IPS-18c (cell line): ENCODE data around the gene DCBLD1.

ENCODE experiments used
- H3K4me3 ChIP-seq: 2 replicates; pipeline ENCODE4 v1.7.0; 2013; ENCODE audit warnings: low read depth, mild to moderate bottlenecking, low read length, moderate library complexity; ENCODE audit not compliant: insufficient read depth
- H3K9me3 ChIP-seq: one replicate; pipeline ENCODE4 v1.6.1; 2013; ENCODE audit warnings: mild to moderate bottlenecking, low read length, moderate library complexity; ENCODE audit not compliant: control insufficient read depth, insufficient read depth

DCBLD1 gene

GRCh38 chr6:117538615-117539014 lies 56.1 kb downstream of the DCBLD1 start:
- no peak overlapping the region for H3K4me3 ChIP-seq
- H3K9me3 ChIP-seq = no peaks in the 10 kb centered on the region

DNA sequence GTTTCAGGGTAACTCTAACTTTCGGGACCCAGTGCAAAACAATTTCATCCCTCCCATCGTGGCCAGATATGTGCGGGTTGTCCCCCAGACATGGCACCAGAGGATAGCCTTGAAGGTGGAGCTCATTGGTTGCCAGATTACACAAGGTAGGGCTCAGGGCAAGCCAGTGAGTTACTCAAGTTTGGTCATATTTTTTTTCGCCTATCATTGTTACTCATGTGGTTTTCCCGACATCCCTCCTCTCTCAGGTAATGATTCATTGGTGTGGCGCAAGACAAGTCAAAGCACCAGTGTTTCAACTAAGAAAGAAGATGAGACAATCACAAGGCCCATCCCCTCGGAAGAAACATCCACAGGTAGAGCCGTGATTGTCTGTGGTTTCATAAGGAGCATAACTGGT lies 58.2 kb downstream of the DCBLD1 start:
- Histone ChIP-seq H3K9me3 (no peaks in the 10 kb centered on the region), H3K4me3 (no peak overlapping the region)

- Histone ChIP-seq H3K4me3 (no peak overlapping the region), H3K9me3 (no peaks in the 10 kb centered on the region)
These were observed 60.0 kb downstream of the DCBLD1 start for GRCh38 chr6:117542493-117542892.

DNA sequence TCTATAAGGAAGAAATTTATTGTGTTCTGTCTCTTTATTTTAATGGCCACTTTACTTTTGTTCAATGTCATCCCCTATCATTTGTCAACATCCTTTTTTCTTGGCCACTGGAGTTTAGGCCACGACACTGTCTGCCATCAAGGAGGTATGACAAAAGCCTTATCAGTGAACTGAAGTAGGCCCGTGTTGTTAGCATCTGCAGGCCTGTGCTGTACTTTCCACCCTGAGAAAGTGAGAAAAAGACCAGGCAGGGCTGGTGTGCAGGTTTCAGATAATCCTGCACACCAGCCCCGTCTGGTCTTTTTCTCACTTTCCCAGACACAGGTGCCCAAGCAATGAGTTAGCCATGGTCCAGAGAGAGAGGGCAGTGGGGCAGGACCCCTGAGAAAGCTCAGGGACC lies 62.2 kb downstream of the DCBLD1 start:
- H3K9me3 ChIP-seq = no peaks in the 10 kb centered on the region
- no peak overlapping the region for H3K4me3 ChIP-seq

- Histone ChIP-seq H3K9me3 (no peaks in the 10 kb centered on the region), H3K4me3 (no peak overlapping the region)
These were observed 62.7 kb downstream of the DCBLD1 start for GRCh38 chr6:117545161-117545595.

DNA sequence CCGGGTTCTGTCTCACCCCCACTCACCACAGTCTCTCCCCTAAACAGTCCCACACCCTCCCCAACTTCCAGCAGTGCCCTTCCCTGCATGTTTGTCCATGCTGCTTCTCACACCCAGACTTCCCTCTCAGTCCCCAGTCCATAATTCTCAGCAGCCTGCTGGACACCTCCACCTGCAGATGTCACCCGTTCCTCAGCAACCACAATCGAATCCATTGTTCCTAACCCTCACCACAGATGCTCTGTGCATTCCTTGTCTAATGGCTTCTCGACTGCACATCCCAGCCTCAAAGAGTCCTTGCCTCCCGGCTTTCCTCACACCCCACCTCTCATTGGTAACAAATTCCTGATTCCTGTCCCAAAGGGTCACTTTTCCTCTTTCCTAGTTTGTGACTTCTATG lies 64.2 kb downstream of the DCBLD1 start:
- H3K9me3 ChIP-seq = no peaks in the 10 kb centered on the region
- H3K4me3 ChIP-seq = no peak overlapping the region

GRCh38 chr6:117547688-117548621 lies 65.5 kb downstream of the DCBLD1 start:
- no peak overlapping the region for H3K4me3 ChIP-seq
- no peaks in the 10 kb centered on the region for H3K9me3 ChIP-seq

DNA sequence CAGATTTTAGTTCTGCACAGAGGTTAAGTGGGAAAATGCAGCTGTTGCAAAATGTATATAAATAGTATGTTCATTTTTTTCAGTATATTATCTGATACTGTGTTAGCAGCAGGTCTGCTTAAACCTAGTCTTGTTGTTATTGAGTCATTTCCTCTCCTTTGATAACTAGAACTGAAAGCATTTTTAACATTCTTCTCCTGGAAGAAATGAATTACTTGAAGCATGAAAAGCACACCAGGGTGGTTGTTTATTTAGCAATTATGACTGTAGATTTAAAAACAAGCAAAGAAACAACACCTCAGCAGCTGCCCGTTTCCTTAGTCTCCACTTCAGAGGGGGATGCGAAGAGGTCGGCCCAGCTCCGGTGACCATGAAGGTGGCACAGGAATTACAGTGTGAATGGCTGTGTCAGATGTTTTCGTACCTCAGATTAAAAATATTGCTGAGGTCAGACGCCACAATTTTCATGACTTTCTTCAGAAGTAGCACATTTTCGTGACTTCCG lies 66.4 kb downstream of the DCBLD1 start:
- Histone ChIP-seq H3K9me3 (no peaks in the 10 kb centered on the region), H3K4me3 (no peak overlapping the region)

DNA sequence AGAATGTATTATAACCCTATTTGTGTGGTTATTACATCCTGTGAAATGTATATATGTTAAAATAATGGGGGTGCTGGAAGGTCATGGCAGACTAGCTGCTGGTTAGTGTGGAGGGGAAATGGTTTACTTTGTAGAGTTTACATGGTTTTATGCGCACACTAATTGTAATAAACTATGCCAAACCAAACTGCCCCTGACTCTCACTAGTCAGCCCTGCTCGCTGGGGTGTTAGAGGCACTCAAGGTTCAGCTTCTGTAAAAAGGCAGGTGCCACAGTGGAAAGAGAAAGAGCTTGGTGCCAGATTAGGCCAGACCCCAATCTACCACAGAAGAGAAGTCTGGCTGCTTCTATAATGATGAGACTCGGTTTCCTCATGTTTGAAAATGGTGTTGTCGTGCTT lies 67.1 kb downstream of the DCBLD1 start:
- Histone ChIP-seq H3K9me3 (no peaks in the 10 kb centered on the region), H3K4me3 (no peak overlapping the region)

DNA sequence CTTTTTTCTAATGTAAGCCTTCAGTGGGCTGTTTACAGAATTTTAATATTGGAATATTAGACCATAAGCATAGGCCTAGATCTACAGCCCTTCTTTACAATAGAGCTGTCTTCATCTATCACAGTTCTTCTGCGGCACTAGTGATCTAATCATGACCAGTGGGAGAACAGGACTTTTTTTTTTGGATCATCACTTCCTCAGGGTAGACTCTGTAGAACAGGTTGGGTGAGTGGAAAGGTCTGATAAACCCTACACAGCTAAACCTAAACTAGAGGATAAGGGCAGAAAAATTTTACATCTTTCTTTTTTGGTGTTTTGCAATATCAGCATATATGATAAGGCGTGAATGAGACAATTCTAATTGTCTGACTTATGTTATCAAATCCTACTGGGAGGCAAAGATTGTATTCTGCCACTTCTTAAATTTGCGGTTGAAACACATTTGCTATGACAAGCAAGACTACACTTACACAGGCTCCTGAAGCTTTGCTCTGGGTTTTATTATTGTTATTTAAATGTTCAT lies 67.7 kb downstream of the DCBLD1 start:
- no peak overlapping the region for H3K4me3 ChIP-seq
- H3K9me3 ChIP-seq = no peaks in the 10 kb centered on the region

DNA sequence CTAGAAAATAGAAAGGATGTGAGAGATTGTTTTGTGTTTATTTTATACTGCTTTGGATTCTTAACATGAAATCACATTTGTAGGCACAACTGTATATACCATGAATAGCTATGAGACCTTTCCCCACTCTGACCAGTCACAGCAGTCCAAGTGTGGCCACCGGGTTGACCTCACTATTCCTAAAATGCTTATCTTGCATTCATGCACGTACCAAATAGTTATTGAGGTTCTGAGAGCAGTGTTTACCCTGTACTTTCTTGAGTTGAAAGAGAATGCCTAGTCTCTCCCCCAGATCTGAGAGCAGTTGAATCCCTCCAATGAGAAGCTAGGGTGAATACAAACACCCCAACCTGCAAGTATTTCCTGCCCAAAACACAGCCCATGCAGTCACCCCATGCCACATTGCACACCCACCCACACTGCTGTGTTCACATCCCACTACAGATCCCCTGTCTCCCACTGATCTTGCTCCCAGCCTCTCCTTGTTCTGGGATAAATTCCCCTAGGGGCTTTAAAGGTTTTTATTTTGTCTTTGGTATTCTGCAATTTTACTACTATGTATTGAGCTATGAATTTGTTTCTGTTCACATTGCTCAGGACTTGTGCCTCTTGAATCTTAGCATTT lies 68.3 kb downstream of the DCBLD1 start:
- Histone ChIP-seq H3K9me3 (no peaks in the 10 kb centered on the region), H3K4me3 (no peak overlapping the region)

DNA sequence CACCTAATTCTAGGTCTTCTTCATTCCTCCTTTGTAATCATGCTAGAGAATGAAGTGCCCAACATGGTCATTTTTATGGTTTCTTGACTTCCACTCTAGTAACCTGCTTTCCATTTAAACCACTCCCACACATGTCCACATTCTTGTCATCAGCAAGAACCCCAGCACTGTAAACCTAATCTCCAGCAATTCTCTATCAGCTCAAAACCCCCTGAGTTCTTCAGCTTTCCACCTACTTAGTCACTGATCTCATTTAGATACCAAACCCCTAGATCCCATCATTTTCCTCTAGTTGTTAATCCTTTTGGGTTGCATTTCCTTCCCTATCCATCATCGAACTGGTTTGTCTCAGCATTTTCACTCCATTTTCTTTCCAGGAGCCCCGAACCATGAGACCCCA lies 70.1 kb downstream of the DCBLD1 start:
- Histone ChIP-seq H3K4me3 (no peak overlapping the region), H3K9me3 (no peaks in the 10 kb centered on the region)

GRCh38 chr6:117553142-117553541 lies 70.7 kb downstream of the DCBLD1 start:
- Histone ChIP-seq H3K9me3 (no peaks in the 10 kb centered on the region), H3K4me3 (no peak overlapping the region)

DNA sequence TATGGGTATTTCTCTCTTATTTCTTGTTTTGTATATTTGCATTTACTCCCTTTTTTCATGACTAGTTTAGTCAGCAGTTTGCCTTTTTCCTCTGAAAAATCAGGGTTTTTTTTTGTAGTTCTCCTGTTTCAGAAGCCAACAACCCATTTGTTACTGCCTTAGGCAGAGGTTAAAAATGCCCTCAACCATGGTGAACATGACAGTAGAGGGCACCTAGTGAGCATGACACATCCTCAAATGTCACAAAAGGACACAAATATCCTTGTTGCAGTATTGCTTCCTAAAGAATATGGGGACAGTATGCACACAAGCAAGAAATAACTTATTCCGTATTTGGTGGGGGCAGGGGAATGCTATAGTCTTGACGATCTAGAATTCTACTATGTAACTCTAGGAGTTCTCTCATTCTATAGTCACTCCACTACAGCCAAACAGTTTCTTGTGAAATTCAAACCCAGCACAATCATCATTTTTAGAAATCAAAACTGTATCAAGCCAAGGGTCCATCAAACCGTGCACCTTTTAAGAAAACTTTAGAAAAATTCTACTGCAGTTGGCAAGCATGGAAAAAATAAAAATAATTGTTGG lies 72.9 kb downstream of the DCBLD1 start:
- Histone ChIP-seq H3K9me3 (no peaks in the 10 kb centered on the region), H3K4me3 (no peak overlapping the region)

GRCh38 chr6:117555882-117556498 lies 73.5 kb downstream of the DCBLD1 start:
- Histone ChIP-seq H3K4me3 (no peak overlapping the region), H3K9me3 (no peaks in the 10 kb centered on the region)

DNA sequence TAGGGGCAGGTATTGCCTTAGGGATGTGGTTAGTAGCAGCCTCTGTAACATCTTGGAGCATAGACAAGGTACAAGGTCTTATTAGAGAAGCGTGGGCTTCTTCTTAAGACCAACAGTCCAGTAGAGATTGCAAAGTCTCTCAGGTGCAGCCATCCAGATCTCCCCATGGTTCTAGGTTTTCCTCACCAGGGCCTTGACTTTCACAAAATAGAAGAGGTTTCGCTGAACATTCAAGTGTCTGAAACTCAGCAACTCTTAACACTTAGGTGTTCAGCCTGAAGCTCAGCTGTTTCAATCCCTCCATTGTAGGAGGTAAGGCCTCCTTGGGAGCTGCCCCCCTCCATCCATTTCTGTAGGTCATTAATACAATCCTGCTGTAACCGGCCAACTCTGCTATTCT lies 75.5 kb downstream of the DCBLD1 start:
- no peaks in the 10 kb centered on the region for H3K9me3 ChIP-seq
- no peak overlapping the region for H3K4me3 ChIP-seq

- Histone ChIP-seq H3K9me3 (no peaks in the 10 kb centered on the region), H3K4me3 (no peak overlapping the region)
These were observed 76.3 kb downstream of the DCBLD1 start for GRCh38 chr6:117558818-117559217.
